Measurements from ENCODE around the gene UBE4B. TPM values are rescaled to one million over a fixed set of nuclear protein-coding genes. Genes with fewer than 3 reads are reported as not detected.

Gene UBE4B
- total RNA-seq, 1 experiment from 2014 or later: 44.7 TPM

DNA sequence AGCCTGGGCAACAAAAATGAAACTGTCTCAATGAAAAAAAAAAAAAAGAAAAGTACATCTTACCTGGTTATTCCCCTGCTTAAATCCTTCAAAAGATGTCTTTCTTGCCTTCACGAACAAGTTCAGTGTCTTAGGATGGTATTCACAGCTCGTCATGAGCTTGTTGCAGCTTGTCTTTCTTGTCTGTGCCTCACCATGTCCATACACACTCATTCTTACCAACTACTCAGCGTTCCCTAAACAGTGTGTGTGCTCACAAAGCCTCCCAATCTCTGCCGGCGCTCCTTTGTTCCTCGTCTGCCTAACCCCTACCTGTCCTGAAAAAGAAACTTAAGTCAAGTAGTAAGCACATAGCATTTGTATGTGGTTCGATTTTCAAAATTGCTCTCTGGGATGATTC is 31.1 kb downstream of the UBE4B start:
- Histone ChIP-seq H3K4me3 (replicated peaks in 1 of 2; ENCODE audit: low read depth in 1 of 2, low read length in 2 of 2) (no peak overlapping the region), H3K9me3 (ENCODE audit: control insufficient read depth in 1 of 2, insufficient read depth in 1 of 2, low read depth in 1 of 2, low read length in 2 of 2) (no peaks in the 10 kb centered on the region), H3K9ac (ENCODE audit: low read length) (no peak overlapping the region), H3K27me3 (ENCODE audit: insufficient read depth, low read length) (no peaks in the 10 kb centered on the region), H3K9me2 (ENCODE audit: insufficient read depth) (no peaks in the 10 kb centered on the region), H2AFZ (ENCODE audit: low read depth, low read length, poor library complexity, severe bottlenecking) (no peak overlapping the region), H4K20me1 (ENCODE audit: insufficient read depth) (0 out of 2 replicates have a peak, but pooled peaks cover 6% of the 10 kb centered on the region), H3K4me1 (ENCODE audit: control insufficient read depth in 1 of 2, insufficient read depth in 2 of 2, low read length in 2 of 2) (peaks cover 0 to 7% of the 10 kb centered on the region in 2 experiments; a peak in 2 of 4 replicates), H3K27ac (ENCODE audit: low read depth, low read length) (no peak overlapping the region), H3K36me3 (ENCODE audit: control insufficient read depth in 1 of 2, insufficient read depth in 2 of 2, low read length in 2 of 2) (no peaks in the 10 kb centered on the region), H3K79me2 (ENCODE audit: insufficient read depth, low read length) (peaks cover 38% of the 10 kb centered on the region), H3K4me2 (ENCODE audit: low read length) (no peak overlapping the region)
- ATAC-seq (no peak), DNase-seq (ENCODE audit: low read depth, low spot score) (no peak)
- ChIA-PET RAD21 (ENCODE audit: low non-redundant PET in 1 of 2, low total read pairs in 2 of 2, uncharacterized antibody in 2 of 2, unreplicated experiment in 2 of 2) (no interaction called here), CTCF (no interaction called here), POLR2A (no interaction called here)
- no TSS peak for BruUV-seq (replicated peaks)
- TF ChIP-seq, protein P1, sequence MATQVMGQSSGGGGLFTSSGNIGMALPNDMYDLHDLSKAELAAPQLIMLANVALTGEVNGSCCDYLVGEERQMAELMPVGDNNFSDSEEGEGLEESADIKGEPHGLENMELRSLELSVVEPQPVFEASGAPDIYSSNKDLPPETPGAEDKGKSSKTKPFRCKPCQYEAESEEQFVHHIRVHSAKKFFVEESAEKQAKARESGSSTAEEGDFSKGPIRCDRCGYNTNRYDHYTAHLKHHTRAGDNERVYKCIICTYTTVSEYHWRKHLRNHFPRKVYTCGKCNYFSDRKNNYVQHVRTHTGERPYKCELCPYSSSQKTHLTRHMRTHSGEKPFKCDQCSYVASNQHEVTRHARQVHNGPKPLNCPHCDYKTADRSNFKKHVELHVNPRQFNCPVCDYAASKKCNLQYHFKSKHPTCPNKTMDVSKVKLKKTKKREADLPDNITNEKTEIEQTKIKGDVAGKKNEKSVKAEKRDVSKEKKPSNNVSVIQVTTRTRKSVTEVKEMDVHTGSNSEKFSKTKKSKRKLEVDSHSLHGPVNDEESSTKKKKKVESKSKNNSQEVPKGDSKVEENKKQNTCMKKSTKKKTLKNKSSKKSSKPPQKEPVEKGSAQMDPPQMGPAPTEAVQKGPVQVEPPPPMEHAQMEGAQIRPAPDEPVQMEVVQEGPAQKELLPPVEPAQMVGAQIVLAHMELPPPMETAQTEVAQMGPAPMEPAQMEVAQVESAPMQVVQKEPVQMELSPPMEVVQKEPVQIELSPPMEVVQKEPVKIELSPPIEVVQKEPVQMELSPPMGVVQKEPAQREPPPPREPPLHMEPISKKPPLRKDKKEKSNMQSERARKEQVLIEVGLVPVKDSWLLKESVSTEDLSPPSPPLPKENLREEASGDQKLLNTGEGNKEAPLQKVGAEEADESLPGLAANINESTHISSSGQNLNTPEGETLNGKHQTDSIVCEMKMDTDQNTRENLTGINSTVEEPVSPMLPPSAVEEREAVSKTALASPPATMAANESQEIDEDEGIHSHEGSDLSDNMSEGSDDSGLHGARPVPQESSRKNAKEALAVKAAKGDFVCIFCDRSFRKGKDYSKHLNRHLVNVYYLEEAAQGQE (IDR thresholded peaks at IDR 0.05; ENCODE audit: low read depth): no peak
- TF ChIP-seq POLR2AphosphoS5 (IDR thresholded peaks at IDR 0.05; ENCODE audit: low read depth, low read length): no peak
- TF ChIP-seq, protein P2, sequence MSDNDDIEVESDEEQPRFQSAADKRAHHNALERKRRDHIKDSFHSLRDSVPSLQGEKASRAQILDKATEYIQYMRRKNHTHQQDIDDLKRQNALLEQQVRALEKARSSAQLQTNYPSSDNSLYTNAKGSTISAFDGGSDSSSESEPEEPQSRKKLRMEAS (IDR thresholded peaks at IDR 0.05): no peak
- no peak for TF ChIP-seq CBX3 (IDR thresholded peaks at IDR 0.05; ENCODE audit: low read depth)
- TF ChIP-seq SRF (IDR thresholded peaks at IDR 0.05; ENCODE audit: low read depth): no peak
- no peak for TF ChIP-seq FOSL1 (IDR thresholded peaks at IDR 0.05; ENCODE audit: low read depth)
- TF ChIP-seq, protein P3, sequence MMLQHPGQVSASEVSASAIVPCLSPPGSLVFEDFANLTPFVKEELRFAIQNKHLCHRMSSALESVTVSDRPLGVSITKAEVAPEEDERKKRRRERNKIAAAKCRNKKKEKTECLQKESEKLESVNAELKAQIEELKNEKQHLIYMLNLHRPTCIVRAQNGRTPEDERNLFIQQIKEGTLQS (IDR thresholded peaks at IDR 0.05): no peak
- TF ChIP-seq CEBPB (IDR thresholded peaks at IDR 0.05; ENCODE audit: low read depth): no peak
- TF ChIP-seq POLR2A (IDR thresholded peaks at IDR 0.05; ENCODE audit: borderline replicate concordance, extremely low read depth, insufficient read depth, insufficient read length): no peak
- intact Hi-C loops (cut with micrococcal nuclease): no loop called here
